ENCODE data around the gene LTBP3. TPM values are rescaled to one million over a fixed set of nuclear protein-coding genes. Genes with fewer than 3 reads are reported as not detected.

The LTBP3 gene
- total RNA-seq, 1 experiment from 2014 or later, result 248 TPM

- H2AFZ ChIP-seq (ENCODE audit: low read depth, low read length, poor library complexity, severe bottlenecking), result no peak overlapping the region
- CTCF ChIA-PET, result interaction anchor here (0.9 to 1.3 kb wide), 3 partner anchors 10 to 228 kb away, joined by 3 read pairs; no protein-coding TSS in a partner anchor
- H3K4me2 ChIP-seq (ENCODE audit: low read length), result peak overlapping the region; percentile 85
- H3K27me3 ChIP-seq (ENCODE audit: insufficient read depth, low read length), result no peaks in the 10 kb centered on the region
- RAD21 ChIA-PET (ENCODE audit: low non-redundant PET in 1 of 2, low total read pairs in 2 of 2, uncharacterized antibody in 2 of 2, unreplicated experiment in 2 of 2), result no interaction called here
- peak overlapping the region; percentile 93 for H3K9ac ChIP-seq (ENCODE audit: low read length)
- peaks cover 50 to 64% of the 10 kb centered on the region in 2 experiments for H3K36me3 ChIP-seq (ENCODE audit: control insufficient read depth in 1 of 2, insufficient read depth in 2 of 2, low read length in 2 of 2)
- TF ChIP-seq, protein P1, sequence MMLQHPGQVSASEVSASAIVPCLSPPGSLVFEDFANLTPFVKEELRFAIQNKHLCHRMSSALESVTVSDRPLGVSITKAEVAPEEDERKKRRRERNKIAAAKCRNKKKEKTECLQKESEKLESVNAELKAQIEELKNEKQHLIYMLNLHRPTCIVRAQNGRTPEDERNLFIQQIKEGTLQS (IDR thresholded peaks at IDR 0.05), result no peak
- TF ChIP-seq POLR2A (IDR thresholded peaks at IDR 0.05; ENCODE audit: borderline replicate concordance, extremely low read depth, insufficient read depth, insufficient read length), result peak; percentile 18
- TF ChIP-seq POLR2AphosphoS5 (IDR thresholded peaks at IDR 0.05; ENCODE audit: low read depth, low read length), result peak; percentile 87
- TF ChIP-seq CEBPB (IDR thresholded peaks at IDR 0.05; ENCODE audit: low read depth), result no peak
- peaks cover 43 to 90% of the 10 kb centered on the region in 2 experiments for H3K4me1 ChIP-seq (ENCODE audit: control insufficient read depth in 1 of 2, insufficient read depth in 2 of 2, low read length in 2 of 2)
- intact Hi-C loops (cut with micrococcal nuclease), result no loop called here
- H3K4me3 ChIP-seq (replicated peaks in 1 of 2; ENCODE audit: low read depth in 1 of 2, low read length in 2 of 2), result peak overlapping the region; percentile 57 to 79; a peak in 3 of 4 replicates
- peaks cover 70% of the 10 kb centered on the region for H4K20me1 ChIP-seq (ENCODE audit: insufficient read depth)
- peaks cover 89% of the 10 kb centered on the region for H3K79me2 ChIP-seq (ENCODE audit: insufficient read depth, low read length)
- H3K9me2 ChIP-seq (ENCODE audit: insufficient read depth), result no peaks in the 10 kb centered on the region
- no TSS peak for BruUV-seq (replicated peaks)
- no peaks in the 10 kb centered on the region for H3K9me3 ChIP-seq (ENCODE audit: control insufficient read depth in 1 of 2, insufficient read depth in 1 of 2, low read depth in 1 of 2, low read length in 2 of 2)
- peak overlapping the region; percentile 98; the same call in 1 of the 2 replicates for H3K27ac ChIP-seq (ENCODE audit: low read depth, low read length)
- ATAC-seq (no peak), DNase-seq (ENCODE audit: low read depth, low spot score) (no peak)
- POLR2A ChIA-PET, result interaction anchor here (0.6 to 26.7 kb wide), 7 partner anchors 8 to 483 kb away, joined by 3 to 1499 read pairs (median 8); partner anchors contain the start of genes NEAT1 and PCNX3
Observed at GRCh38 chr11:65502555-65503367, 55.4 kb downstream of the LTBP3 start.

DNA sequence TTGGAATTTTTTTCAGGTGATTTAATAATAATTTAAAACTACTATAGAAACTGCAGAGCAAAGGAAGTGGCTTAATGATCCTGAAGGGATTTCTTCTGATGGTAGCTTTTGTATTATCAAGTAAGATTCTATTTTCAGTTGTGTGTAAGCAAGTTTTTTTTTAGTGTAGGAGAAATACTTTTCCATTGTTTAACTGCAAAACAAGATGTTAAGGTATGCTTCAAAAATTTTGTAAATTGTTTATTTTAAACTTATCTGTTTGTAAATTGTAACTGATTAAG, 55.9 kb downstream of the LTBP3 start:
- Histone ChIP-seq H3K4me3 (replicated peaks in 1 of 2; ENCODE audit: low read depth in 1 of 2, low read length in 2 of 2) (peak overlapping the region; percentile 57 to 79), H3K9ac (ENCODE audit: low read length) (peak overlapping the region; percentile 93), H3K27me3 (ENCODE audit: insufficient read depth, low read length) (no peaks in the 10 kb centered on the region), H3K27ac (ENCODE audit: low read depth, low read length) (peak overlapping the region; percentile 98; the same call in 1 of the 2 replicates), H3K79me2 (ENCODE audit: insufficient read depth, low read length) (peaks cover 91% of the 10 kb centered on the region), H4K20me1 (ENCODE audit: insufficient read depth) (peaks cover 70% of the 10 kb centered on the region), H3K36me3 (ENCODE audit: control insufficient read depth in 1 of 2, insufficient read depth in 2 of 2, low read length in 2 of 2) (peaks cover 50 to 64% of the 10 kb centered on the region in 2 experiments), H3K9me2 (ENCODE audit: insufficient read depth) (no peaks in the 10 kb centered on the region), H3K9me3 (ENCODE audit: control insufficient read depth in 1 of 2, insufficient read depth in 1 of 2, low read depth in 1 of 2, low read length in 2 of 2) (no peaks in the 10 kb centered on the region), H3K4me1 (ENCODE audit: control insufficient read depth in 1 of 2, insufficient read depth in 2 of 2, low read length in 2 of 2) (peaks cover 43 to 87% of the 10 kb centered on the region in 2 experiments), H2AFZ (ENCODE audit: low read depth, low read length, poor library complexity, severe bottlenecking) (no peak overlapping the region), H3K4me2 (ENCODE audit: low read length) (peak overlapping the region; percentile 85)
- TF ChIP-seq CBX3 (IDR thresholded peaks at IDR 0.05; ENCODE audit: low read depth) (no peak), YY1 (IDR thresholded peaks at IDR 0.05; ENCODE audit: extremely low read depth, insufficient replicate concordance, low read depth, low read length) (no peak), EZH2phosphoT487 (IDR thresholded peaks at IDR 0.05; ENCODE audit: borderline replicate concordance) (no peak), ZNF274 (IDR thresholded peaks at IDR 0.05; ENCODE audit: low read depth, low read length) (no peak), JUND (IDR thresholded peaks at IDR 0.05) (no peak), SP1 (IDR thresholded peaks at IDR 0.05; ENCODE audit: low read depth) (no peak)
- RAD21 ChIA-PET (ENCODE audit: low non-redundant PET in 1 of 2, low total read pairs in 2 of 2, uncharacterized antibody in 2 of 2, unreplicated experiment in 2 of 2), result no interaction called here
- ATAC-seq (no peak), DNase-seq (ENCODE audit: low read depth, low spot score) (no peak)
- CTCF ChIA-PET, result interaction anchor here (0.9 to 1.3 kb wide), 3 partner anchors 10 to 227 kb away, joined by 3 read pairs; no protein-coding TSS in a partner anchor
- no TSS peak for BruUV-seq (replicated peaks)
- POLR2A ChIA-PET, result interaction anchor here (0.6 to 26.7 kb wide), 9 partner anchors 8 to 484 kb away, joined by 3 to 1499 read pairs (median 5); partner anchors contain the start of genes NEAT1 and PCNX3
- intact Hi-C loops (cut with micrococcal nuclease), result no loop called here

Data from HCT116 (cell line).